OCI-LY3 (cell line): Measurements from ENCODE around the gene AHCYL2.

Source experiments
- H2AFZ ChIP-seq: fragments of 200-600, 300-600 bp; shearing (Covaris generic); 2 replicates; pipeline ENCODE4 v1.6.0; 2014; ENCODE audit warnings: antibody characterized with exemption, low read depth, low read length
- H3K27ac ChIP-seq: fragments of 200-600, 300-600 bp; sonication (generic); 2 replicates; pipeline ENCODE4 v1.5.1; 2014; ENCODE audit warnings: mild to moderate bottlenecking, low read length, moderate library complexity, mixed read lengths
- H3K27me3 ChIP-seq: fragments of 200-600, 300-600 bp; sonication (generic); 2 replicates; pipeline ENCODE4 v1.6.1; 2014; ENCODE audit warnings: low read depth, low read length, mixed read lengths
- H3K36me3 ChIP-seq: fragments of 200-600, 300-600 bp; sonication (generic); replicated peaks from 2 replicates; pipeline ENCODE3; 2014; ENCODE audit warnings: low read depth, low read length, mixed read lengths
- H3K4me1 ChIP-seq: fragments of 300-600, 200-600 bp; sonication (generic); 2 replicates; pipeline ENCODE4 v1.6.1; 2014; ENCODE audit warnings: low read length, mixed read lengths
- H3K4me2 ChIP-seq: fragments of 200-600, 300-600 bp; sonication (generic); 2 replicates; pipeline ENCODE4 v1.6.1; 2014; ENCODE audit warnings: low read length, mixed read lengths
- H3K4me3 ChIP-seq: fragments of 300-600, 200-600 bp; sonication (generic); 2 replicates; pipeline ENCODE4 v1.5.1; 2014; ENCODE audit warnings: antibody characterized with exemption, mild to moderate bottlenecking, low read length, moderate library complexity
- H3K79me2 ChIP-seq: fragments of 300-600, 200-600 bp; shearing (Covaris generic); 2 replicates; pipeline ENCODE4 v1.6.1; 2014; ENCODE audit warnings: mild to moderate bottlenecking, low read length, mixed read lengths
- H3K9ac ChIP-seq: fragments of 300-600, 200-600 bp; shearing (Covaris generic); 2 replicates; pipeline ENCODE4 v1.6.0; 2014; ENCODE audit warnings: mild to moderate bottlenecking, low read length, moderate library complexity
- H3K9me3 ChIP-seq: fragments of 200-600, 300-600 bp; shearing (Covaris generic); 2 replicates; pipeline ENCODE4 v1.6.1; 2014; ENCODE audit warnings: low read length, mixed read lengths; ENCODE audit not compliant: insufficient read depth
- H4K20me1 ChIP-seq: fragments of 200-600, 300-600 bp; sonication (generic); 2 replicates; pipeline ENCODE4 v1.6.1; 2016; ENCODE audit warnings: low read length, mixed read lengths; ENCODE audit not compliant: insufficient read depth
- EZH2phosphoT487 ChIP-seq: fragments of 200-600 bp; shearing (Covaris generic); IDR thresholded peaks from 2 replicates; pipeline ENCODE4 v1.6.1; 2018; ENCODE audit warnings: antibody characterized with exemption, mixed run types, low read depth
- TF ChIP-seq, protein P1 (sequence below): fragments of 200-600, 300-600 bp; sonication (generic); IDR thresholded peaks from 2 replicates; pipeline ENCODE4 v1.5.1; 2014; ENCODE audit warnings: antibody characterized with exemption, low read length, low read depth

AHCYL2 gene

GRCh38 chr7:129391546-129392171 lies 166.8 kb downstream of the AHCYL2 start:
- H3K27me3 ChIP-seq = no peaks in the 10 kb centered on the region
- no peak overlapping the region for H3K9ac ChIP-seq
- H2AFZ ChIP-seq = no peak overlapping the region
- H3K79me2 ChIP-seq = no peaks in the 10 kb centered on the region
- TF ChIP-seq, protein P1, sequence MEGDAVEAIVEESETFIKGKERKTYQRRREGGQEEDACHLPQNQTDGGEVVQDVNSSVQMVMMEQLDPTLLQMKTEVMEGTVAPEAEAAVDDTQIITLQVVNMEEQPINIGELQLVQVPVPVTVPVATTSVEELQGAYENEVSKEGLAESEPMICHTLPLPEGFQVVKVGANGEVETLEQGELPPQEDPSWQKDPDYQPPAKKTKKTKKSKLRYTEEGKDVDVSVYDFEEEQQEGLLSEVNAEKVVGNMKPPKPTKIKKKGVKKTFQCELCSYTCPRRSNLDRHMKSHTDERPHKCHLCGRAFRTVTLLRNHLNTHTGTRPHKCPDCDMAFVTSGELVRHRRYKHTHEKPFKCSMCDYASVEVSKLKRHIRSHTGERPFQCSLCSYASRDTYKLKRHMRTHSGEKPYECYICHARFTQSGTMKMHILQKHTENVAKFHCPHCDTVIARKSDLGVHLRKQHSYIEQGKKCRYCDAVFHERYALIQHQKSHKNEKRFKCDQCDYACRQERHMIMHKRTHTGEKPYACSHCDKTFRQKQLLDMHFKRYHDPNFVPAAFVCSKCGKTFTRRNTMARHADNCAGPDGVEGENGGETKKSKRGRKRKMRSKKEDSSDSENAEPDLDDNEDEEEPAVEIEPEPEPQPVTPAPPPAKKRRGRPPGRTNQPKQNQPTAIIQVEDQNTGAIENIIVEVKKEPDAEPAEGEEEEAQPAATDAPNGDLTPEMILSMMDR = no peak
- TF ChIP-seq EZH2phosphoT487 = no peak
- no peaks in the 10 kb centered on the region for H4K20me1 ChIP-seq
- no peak overlapping the region for H3K27ac ChIP-seq
- H3K4me3 ChIP-seq = no peak overlapping the region
- H3K36me3 ChIP-seq = no peaks in the 10 kb centered on the region
- no peak overlapping the region for H3K4me2 ChIP-seq
- H3K4me1 ChIP-seq = peaks cover 8% of the 10 kb centered on the region
- no peaks in the 10 kb centered on the region for H3K9me3 ChIP-seq

DNA sequence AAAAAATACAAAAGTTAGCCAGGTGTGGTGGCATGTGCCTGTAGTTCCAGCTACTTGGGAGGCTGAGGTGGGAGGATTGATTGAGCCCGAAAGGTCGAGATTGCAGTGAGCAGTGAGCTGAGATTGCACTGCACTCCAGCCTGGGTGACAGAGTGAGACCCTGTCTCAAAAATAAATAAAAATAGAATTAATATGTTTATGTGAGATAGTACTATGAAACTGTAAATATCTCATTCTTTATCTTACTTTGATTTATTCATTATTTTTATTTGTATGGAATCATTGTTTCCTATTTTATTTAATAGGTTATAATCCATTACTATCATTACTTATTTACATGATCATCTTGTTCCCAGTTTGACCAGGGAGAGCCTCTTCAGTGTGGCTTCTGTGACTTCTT lies 168.4 kb downstream of the AHCYL2 start:
- no peak overlapping the region for H2AFZ ChIP-seq
- H4K20me1 ChIP-seq = no peaks in the 10 kb centered on the region
- TF ChIP-seq, protein P1 = no peak
- no peak for TF ChIP-seq EZH2phosphoT487
- no peak overlapping the region for H3K4me2 ChIP-seq
- no peaks in the 10 kb centered on the region for H3K79me2 ChIP-seq
- no peak overlapping the region for H3K9ac ChIP-seq
- no peaks in the 10 kb centered on the region for H3K4me1 ChIP-seq
- H3K9me3 ChIP-seq = no peaks in the 10 kb centered on the region
- no peaks in the 10 kb centered on the region for H3K36me3 ChIP-seq
- no peak overlapping the region for H3K4me3 ChIP-seq
- H3K27ac ChIP-seq = no peak overlapping the region
- H3K27me3 ChIP-seq = no peaks in the 10 kb centered on the region

DNA sequence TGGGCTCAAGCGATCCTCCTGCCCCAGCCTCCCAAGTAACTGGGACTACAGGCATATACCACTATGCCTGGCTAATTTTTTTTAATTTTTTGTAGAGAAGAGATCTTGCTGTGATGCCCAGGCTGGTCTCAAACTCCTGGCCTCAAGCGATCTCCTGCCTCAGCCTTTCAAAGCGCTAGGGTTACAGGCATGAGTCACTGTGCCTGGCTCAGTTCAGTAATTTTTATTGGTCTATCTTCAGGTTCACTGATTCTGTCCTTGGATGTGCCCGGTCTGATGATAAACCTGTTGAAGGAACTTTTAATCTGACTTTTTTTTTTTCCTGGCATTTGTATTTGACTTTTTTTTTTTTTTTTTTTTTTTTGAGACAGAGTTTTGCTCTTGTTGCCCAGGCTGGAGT lies 169.3 kb downstream of the AHCYL2 start:
- no peak overlapping the region for H3K27ac ChIP-seq
- TF ChIP-seq, protein P1 = no peak
- TF ChIP-seq EZH2phosphoT487 = no peak
- H3K9ac ChIP-seq = no peak overlapping the region
- no peaks in the 10 kb centered on the region for H3K4me1 ChIP-seq
- no peaks in the 10 kb centered on the region for H3K9me3 ChIP-seq
- H3K27me3 ChIP-seq = no peaks in the 10 kb centered on the region
- no peaks in the 10 kb centered on the region for H4K20me1 ChIP-seq
- H3K79me2 ChIP-seq = no peaks in the 10 kb centered on the region
- H3K36me3 ChIP-seq = no peaks in the 10 kb centered on the region
- H3K4me2 ChIP-seq = no peak overlapping the region
- no peak overlapping the region for H2AFZ ChIP-seq
- H3K4me3 ChIP-seq = no peak overlapping the region

DNA sequence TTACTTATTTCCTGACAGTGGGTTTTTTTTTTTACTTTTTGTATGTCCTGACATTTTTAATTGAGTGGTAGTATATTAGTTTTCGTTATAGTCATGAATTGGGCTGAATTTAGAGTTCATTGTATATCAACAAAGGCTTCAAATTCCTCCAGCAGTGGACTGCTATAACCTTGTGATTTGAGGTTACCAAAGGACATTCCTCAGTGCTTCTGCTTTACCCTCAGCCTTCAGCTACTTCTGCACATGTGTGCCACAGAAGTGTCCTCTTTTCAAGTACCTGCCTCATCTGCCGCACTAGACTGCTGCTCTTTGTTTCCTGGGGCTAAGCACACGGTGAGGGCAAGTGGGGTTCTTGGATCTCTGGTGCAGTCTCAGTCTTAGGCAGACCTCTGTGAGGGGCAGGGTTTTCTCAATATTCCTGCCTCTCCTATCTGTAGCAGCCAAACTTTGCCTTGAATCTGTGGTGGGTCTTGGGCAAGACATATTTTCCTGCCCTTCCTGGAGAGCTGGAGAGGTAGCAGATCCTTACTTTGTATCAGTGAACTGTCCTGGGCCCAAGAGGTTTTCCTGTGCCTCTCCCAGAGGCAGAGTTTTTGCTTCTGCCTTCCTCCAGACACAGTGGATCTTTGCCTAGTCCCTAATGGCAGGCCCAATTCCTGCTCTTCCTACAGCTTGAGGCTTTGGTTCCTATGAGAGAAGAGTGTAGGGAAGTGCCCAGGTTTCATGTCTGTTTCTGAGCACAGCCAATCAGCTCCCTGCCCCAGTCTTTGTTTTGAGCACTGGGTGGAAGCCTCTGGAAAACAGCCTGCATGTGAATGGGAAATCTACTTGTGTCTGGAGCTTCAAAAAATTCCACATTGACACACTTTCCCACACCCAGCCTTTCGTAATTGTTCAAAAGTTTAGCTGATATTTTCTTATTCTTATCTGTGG lies 170.4 kb downstream of the AHCYL2 start:
- H3K27ac ChIP-seq = no peak overlapping the region

More for the DNA sequence above, 170.4 kb downstream of the AHCYL2 start:
- Histone ChIP-seq H3K4me3 (no peak overlapping the region), H3K79me2 (no peaks in the 10 kb centered on the region), H3K9ac (no peak overlapping the region), H3K9me3 (no peaks in the 10 kb centered on the region), H3K4me2 (no peak overlapping the region), H2AFZ (no peak overlapping the region), H3K36me3 (no peaks in the 10 kb centered on the region), H4K20me1 (no peaks in the 10 kb centered on the region), H3K27me3 (no peaks in the 10 kb centered on the region), H3K4me1 (no peaks in the 10 kb centered on the region)
- TF ChIP-seq, protein P1 = no peak
- no peak for TF ChIP-seq EZH2phosphoT487
